SK-N-SH treated with all-trans-retinoic acid at 6 μM for 48 hours (cell line): Measurements from ENCODE around the gene SEMA3E.

ENCODE experiments used
- ESRRG ChIP-seq: fragments of 250-450 bp; sonication (Bioruptor Pico); IDR thresholded peaks from 2 replicates; pipeline ENCODE4 v1.6.1; 2021; ENCODE audit warnings: mild to moderate bottlenecking
- GLIS3 ChIP-seq: fragments of 250-450 bp; sonication (Bioruptor Pico); IDR thresholded peaks from 2 replicates; pipeline ENCODE4 v1.5.0; 2020; ENCODE audit warnings: mild to moderate bottlenecking, moderate library complexity
- POU6F1 ChIP-seq: fragments of 250-450 bp; sonication (Bioruptor Pico); IDR thresholded peaks from 2 replicates; pipeline ENCODE4 v1.8.0; 2021; ENCODE audit warnings: low read depth, mild to moderate bottlenecking, moderate library complexity, borderline replicate concordance
- ZFP30 ChIP-seq: fragments of 450-650 bp; formaldehyde crosslinking; IDR thresholded peaks from 2 replicates; pipeline ENCODE4 v1.5.0; 2022; ENCODE audit warnings: mild to moderate bottlenecking, moderate library complexity

GRCh38 chr7:83547526-83547925 lies 101.4 kb downstream of the SEMA3E start:
- TF ChIP-seq ZFP30 (no peak), GLIS3 (CRISPR knock-in tag) (peak; percentile 85), POU6F1 (CRISPR knock-in tag) (peak; percentile 87; the same call in 1 of the 2 replicates), ESRRG (CRISPR knock-in tag) (no peak)
